Measurements from ENCODE around the gene TAF5L.

The TAF5L gene

DNA sequence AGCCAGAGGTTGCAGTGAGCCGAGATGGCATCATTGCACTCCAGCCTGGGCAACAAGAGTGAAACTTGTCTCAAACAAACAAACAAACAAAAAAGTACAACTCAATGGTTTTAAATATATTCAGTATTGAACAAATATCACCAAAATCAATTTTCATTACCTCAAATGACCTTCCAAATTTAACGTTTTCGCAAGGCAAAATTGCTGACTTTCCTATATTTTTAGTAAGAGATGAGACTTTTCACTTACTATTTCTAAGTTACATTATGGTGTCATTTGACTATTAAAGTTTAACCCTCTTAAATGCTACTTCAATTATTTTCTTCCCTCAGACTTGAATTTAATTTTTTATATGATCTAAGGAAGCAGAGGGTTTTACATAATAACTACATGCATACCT lies 44.4 kb downstream of the TAF5L start:
- H3K4me3 ChIP-seq (ENCODE audit: control insufficient read depth, low read depth, low read length) = no peak overlapping the region
- TF ChIP-seq, protein P1, sequence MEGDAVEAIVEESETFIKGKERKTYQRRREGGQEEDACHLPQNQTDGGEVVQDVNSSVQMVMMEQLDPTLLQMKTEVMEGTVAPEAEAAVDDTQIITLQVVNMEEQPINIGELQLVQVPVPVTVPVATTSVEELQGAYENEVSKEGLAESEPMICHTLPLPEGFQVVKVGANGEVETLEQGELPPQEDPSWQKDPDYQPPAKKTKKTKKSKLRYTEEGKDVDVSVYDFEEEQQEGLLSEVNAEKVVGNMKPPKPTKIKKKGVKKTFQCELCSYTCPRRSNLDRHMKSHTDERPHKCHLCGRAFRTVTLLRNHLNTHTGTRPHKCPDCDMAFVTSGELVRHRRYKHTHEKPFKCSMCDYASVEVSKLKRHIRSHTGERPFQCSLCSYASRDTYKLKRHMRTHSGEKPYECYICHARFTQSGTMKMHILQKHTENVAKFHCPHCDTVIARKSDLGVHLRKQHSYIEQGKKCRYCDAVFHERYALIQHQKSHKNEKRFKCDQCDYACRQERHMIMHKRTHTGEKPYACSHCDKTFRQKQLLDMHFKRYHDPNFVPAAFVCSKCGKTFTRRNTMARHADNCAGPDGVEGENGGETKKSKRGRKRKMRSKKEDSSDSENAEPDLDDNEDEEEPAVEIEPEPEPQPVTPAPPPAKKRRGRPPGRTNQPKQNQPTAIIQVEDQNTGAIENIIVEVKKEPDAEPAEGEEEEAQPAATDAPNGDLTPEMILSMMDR (conservative IDR thresholded peaks at IDR 0.05; ENCODE audit: control insufficient read depth, insufficient read depth, low read depth, low read length) = no peak
- no peak for DNase-seq (ENCODE audit: low read depth)

DNA sequence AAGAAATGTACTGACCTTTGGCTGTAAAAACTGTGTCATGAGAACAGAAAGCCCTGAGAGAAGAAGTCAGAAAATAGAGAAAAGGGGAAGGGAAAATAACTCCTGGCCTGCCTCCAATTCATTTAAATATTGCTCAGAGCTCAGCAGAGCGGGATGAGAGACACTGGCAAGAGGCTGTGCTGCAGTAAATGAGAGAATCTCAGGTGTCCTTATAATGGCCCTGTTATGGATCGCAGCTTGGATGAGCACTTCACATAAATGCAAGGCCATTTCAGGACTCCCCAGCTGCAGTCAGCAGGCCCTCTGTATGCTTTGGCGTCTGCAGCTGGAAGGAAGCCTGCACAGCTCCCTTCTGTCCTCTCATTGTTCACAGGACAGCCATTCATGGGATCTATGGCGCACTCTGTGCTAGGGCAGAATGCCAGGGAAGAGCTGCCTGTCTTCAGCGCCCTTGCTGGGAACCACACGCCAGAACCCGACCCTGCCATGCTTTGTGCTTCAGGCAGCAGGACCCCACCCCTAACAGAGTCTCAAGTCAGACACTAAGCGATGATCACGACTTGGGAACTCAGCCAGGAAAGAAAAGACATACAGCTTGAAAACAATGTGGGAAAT lies 46.8 kb downstream of the TAF5L start:
- TF ChIP-seq, protein P1 (conservative IDR thresholded peaks at IDR 0.05; ENCODE audit: control insufficient read depth, insufficient read depth, low read depth, low read length) = no peak

DNA sequence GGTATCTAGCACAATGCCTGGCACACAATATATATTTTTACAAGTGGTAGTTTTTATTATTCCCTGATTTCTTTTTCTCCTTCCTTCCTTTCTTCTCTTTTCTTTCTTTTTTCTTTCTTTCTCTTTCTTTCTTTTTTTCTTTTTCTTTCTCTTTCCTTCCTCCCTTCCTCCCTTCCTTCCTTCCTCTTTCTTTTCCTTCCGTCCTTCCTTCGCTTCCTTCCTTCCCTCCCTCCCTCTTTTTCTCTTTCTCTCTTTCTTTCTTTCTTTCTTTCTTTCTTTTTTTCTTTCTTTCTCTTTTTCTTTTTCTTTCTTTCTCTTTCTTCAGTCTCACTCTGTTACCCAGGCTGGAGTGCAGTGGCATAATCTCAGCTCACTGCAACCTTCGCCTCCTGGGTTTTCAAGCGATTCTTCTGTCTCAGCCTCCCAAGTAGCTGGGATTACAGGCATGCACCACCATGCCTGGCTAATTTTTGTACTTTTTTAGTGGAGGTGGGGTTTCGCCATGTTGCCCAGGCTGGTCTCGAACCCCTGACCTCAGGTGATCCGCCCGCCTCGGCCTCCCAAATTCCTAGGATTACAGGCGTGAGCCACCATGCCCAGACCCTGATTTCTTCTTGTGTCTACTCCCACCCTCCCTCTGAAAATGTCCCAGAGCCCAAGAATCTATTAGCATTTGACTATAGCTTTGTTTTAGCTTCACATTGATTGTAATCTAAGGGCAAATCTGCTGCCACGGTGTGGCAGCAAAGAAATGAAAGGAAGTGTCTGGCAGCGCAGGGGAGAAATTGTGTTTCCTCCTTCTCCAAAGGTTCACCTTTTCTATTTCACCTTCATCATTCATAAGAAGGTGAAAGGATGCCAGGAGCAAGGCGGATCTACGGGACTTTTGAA lies 47.5 kb downstream of the TAF5L start:
- TF ChIP-seq, protein P1 (conservative IDR thresholded peaks at IDR 0.05; ENCODE audit: control insufficient read depth, insufficient read depth, low read depth, low read length) = no peak
- no peak for DNase-seq (ENCODE audit: low read depth)
- no peak overlapping the region for H3K4me3 ChIP-seq (ENCODE audit: control insufficient read depth, low read depth, low read length)

More for the DNA sequence above, 46.8 kb downstream of the TAF5L start:
- no peak overlapping the region for H3K4me3 ChIP-seq (ENCODE audit: control insufficient read depth, low read depth, low read length)
- DNase-seq (ENCODE audit: low read depth) = peak; percentile 35

DNA sequence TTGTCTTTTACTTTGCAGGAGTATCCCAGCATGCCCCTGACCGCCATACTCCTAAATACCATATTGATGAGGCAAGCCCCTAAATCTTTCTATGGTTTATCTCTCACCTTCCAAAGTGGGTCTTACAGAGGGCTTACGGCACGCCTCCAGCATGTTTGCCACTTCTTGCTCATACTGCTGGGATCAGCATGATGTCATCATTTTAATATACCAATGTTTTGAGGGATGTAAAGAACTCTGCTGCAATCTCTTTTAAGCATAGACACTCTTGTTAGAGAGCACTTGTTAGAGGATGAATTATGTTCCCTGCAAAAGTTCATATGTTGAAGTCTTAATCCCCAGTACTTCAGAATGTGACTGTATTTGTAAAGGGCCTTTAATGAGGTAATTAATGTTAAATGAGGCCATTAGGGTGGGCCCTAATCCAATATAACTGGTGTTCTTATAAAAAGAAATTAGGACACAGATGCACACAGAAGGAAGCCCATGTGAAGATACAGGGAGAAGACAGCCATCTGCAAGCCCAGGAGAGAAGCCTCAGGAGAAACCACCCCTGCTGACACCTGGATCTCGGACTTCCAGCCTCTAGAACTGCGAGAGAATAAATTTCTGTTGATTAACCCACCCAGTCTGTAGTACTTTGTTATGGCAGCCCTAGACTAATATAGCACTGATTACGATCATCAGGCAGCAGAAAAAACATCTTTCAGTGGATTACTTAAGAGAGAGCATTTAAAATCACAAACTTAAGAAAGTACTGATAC lies 51.1 kb downstream of the TAF5L start:
- no peak for DNase-seq (ENCODE audit: low read depth)
- TF ChIP-seq, protein P1 (conservative IDR thresholded peaks at IDR 0.05; ENCODE audit: control insufficient read depth, insufficient read depth, low read depth, low read length) = no peak
- H3K4me3 ChIP-seq (ENCODE audit: control insufficient read depth, low read depth, low read length) = no peak overlapping the region

DNA sequence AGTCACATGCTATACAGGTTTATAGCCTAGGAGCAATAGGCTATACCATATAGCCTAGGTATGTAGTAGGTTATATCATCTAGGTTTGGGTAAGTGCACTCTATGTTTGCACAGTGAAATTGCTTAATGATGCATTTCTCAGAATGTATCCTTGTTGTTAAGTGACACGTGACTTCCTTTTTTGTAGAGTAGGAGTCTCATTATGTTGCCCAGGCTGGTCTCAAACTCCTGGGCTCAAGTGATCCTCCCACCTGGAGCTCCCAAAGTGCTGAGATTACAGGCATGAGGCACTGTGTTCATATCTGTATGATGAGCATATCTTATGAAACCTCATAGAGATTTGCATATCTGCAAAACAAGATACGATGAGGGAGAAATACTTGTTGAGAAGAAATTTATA lies 53.6 kb downstream of the TAF5L start:
- no peak overlapping the region for H3K4me3 ChIP-seq (ENCODE audit: control insufficient read depth, low read depth, low read length)
- DNase-seq (ENCODE audit: low read depth) = no peak
- TF ChIP-seq, protein P1 (conservative IDR thresholded peaks at IDR 0.05; ENCODE audit: control insufficient read depth, insufficient read depth, low read depth, low read length) = no peak

DNA sequence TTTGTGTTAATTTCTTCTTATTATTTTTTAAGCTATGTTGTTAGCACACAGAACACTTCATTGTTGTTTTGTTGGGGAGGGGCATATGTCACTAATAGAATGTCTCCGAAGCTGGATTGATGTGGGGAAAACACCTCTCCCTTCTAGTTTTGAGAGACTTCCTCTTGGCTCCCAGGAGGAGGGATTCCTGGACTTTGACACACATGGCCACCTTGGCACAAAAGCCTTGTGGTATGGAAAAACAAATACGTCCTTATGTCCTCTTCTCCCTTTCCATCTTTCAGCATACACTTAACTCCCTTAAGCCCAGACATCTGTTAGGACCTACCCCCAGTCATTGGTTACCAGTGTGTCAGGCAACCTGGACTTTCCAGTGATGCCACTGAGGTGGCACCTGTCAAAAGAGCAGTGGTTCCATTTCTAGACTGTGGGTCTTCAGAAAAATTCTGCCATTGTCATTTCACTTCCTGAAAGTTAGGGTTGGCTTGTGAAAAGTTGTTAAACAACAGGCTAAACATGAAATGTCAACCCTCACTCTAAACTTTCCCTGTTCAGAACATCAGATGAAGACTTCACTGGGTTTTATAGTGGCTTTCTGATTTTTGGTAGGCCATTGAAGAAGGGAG lies 54.9 kb downstream of the TAF5L start:
- no peak for DNase-seq (ENCODE audit: low read depth)
- H3K4me3 ChIP-seq (ENCODE audit: control insufficient read depth, low read depth, low read length) = no peak overlapping the region
- TF ChIP-seq, protein P1 (conservative IDR thresholded peaks at IDR 0.05; ENCODE audit: control insufficient read depth, insufficient read depth, low read depth, low read length) = no peak
